Right ventricle myocardium superior (tissue), 1 donor: ENCODE data around the gene CRACR2B. TPM values are rescaled to one million over a fixed set of nuclear protein-coding genes. Genes with fewer than 3 reads are reported as not detected.
A peak's percentile ranks its signal among the peaks of the same experiment; 100 is the strongest.

Experiments used
- ATAC-seq: fragments of 200-7000 bp; cut with Tn5 transposase; one replicate; pipeline ENCODE4 v1.9.1; 2020; ENCODE audit warnings: mild to moderate bottlenecking; ENCODE audit not compliant: poor library complexity
- DNase-seq: peaks from one replicate; pipeline ENCODE4 v3.0.0-alpha.2; 2020
- intact Hi-C: fragments of 100-400 bp; cut with DNase I; formaldehyde crosslinking; loops from one replicate; pipeline ENCODE4 v1.11.2; 2022
- total RNA-seq: library from RNA; stranded (reverse); fragmentation: NEBNext Ultra II Directional; extraction: Animal tissue kit (Norgen Biotek cat#: 25700); gene quantifications from one replicate; pipeline ENCODE4 v1.2.1, GENCODE V29; 2021
- donor health status: DM: no; HTN: yes; CAD: no; lungs with severe emphysema.

The CRACR2B gene
- total RNA-seq, 1 donor from 2014 or later: 18.9 TPM

- DNase-seq (no peak), ATAC-seq (no peak)
- intact Hi-C loops: no loop called here
Measured at GRCh38 chr11:873706-874105, 46.0 kb downstream of the CRACR2B start.

GRCh38 chr11:875203-875602 lies 47.5 kb downstream of the CRACR2B start:
- no peak for ATAC-seq

GRCh38 chr11:875769-876301 lies 48.1 kb downstream of the CRACR2B start:
- no peak for ATAC-seq
- intact Hi-C loops: no loop called here
- no peak for DNase-seq

More at GRCh38 chr11:875203-875602, 47.5 kb downstream of the CRACR2B start:
- DNase-seq: no peak
- intact Hi-C loops: no loop called here

- intact Hi-C loops: no loop called here
- ATAC-seq: peak; percentile 91
- DNase-seq: peak; percentile 83
Measured at GRCh38 chr11:876545-876944, 48.8 kb downstream of the CRACR2B start.

GRCh38 chr11:877565-877964 lies 49.8 kb downstream of the CRACR2B start:
- DNase-seq (no peak), ATAC-seq (no peak)
- intact Hi-C loops: no loop called here

GRCh38 chr11:880447-880846 lies 52.7 kb downstream of the CRACR2B start:
- ATAC-seq: no peak
- intact Hi-C loops: no loop called here
- no peak for DNase-seq

Other genes with a start within 250 kb of the CRACR2B start
- 7.5 TPM for gene IRF7, start 212.0 kb upstream of the CRACR2B start, total RNA-seq
- gene CDHR5, start 203.0 kb upstream of the CRACR2B start, total RNA-seq: not detected
- not detected for gene SCT, start 200.7 kb upstream of the CRACR2B start, total RNA-seq
- not detected for gene DRD4, start 190.7 kb upstream of the CRACR2B start, total RNA-seq
- 22.1 TPM for gene DEAF1, start 132.7 kb upstream of the CRACR2B start, total RNA-seq
- gene TMEM80, start 132.1 kb upstream of the CRACR2B start, total RNA-seq: 9.1 TPM
- gene EPS8L2, start 121.7 kb upstream of the CRACR2B start, total RNA-seq: 3.2 TPM
- 90.1 TPM for gene TALDO1, start 80.5 kb upstream of the CRACR2B start, total RNA-seq
- 17.4 TPM for gene GATD1, start 50.4 kb upstream of the CRACR2B start, total RNA-seq
- 0.19 TPM for gene CEND1, start 37.8 kb upstream of the CRACR2B start, total RNA-seq
- gene SLC25A22, start 29.6 kb upstream of the CRACR2B start, total RNA-seq: 3.4 TPM
- 7.3 TPM for gene PIDD1, start 22.7 kb upstream of the CRACR2B start, total RNA-seq
- gene RPLP2, start 18.0 kb upstream of the CRACR2B start, total RNA-seq: 982 TPM
- gene PNPLA2, start 9.0 kb upstream of the CRACR2B start, total RNA-seq: 346 TPM
- gene CD151, start 5.0 kb downstream of the CRACR2B start, total RNA-seq: 405 TPM
- 267 TPM for gene POLR2L, start 14.6 kb downstream of the CRACR2B start, total RNA-seq
- 40.5 TPM for gene TSPAN4, start 14.9 kb downstream of the CRACR2B start, total RNA-seq
- gene CHID1, start 82.9 kb downstream of the CRACR2B start, total RNA-seq: 48.3 TPM
- 53.5 TPM for gene AP2A2, start 98.0 kb downstream of the CRACR2B start, total RNA-seq
- not detected for gene MUC6, start 208.8 kb downstream of the CRACR2B start, total RNA-seq
- not detected for gene MUC2, start 247.0 kb downstream of the CRACR2B start, total RNA-seq